HUES64 (cell line): ENCODE measurements around the gene IVNS1ABP.

Source experiments
- H3K27ac ChIP-seq: 2 replicates; pipeline ENCODE4 v1.7.0; 2013; ENCODE audit warnings: low read depth, low read length, inconsistent platforms
- H3K27me3 ChIP-seq: 2 replicates; pipeline ENCODE4 v1.6.1; 2013; ENCODE audit warnings: mild to moderate bottlenecking, low read length; ENCODE audit not compliant: insufficient read depth
- H3K36me3 ChIP-seq: 2 replicates; pipeline ENCODE4 v1.6.1; 2013; ENCODE audit warnings: mild to moderate bottlenecking, low read length; ENCODE audit not compliant: insufficient read depth
- H3K4me1 ChIP-seq: 2 replicates; pipeline ENCODE4 v1.6.1; 2013; ENCODE audit warnings: mild to moderate bottlenecking, low read length, moderate library complexity; ENCODE audit not compliant: insufficient read depth
- H3K4me3 ChIP-seq: 2 replicates; pipeline ENCODE4 v1.5.1; 2013; ENCODE audit warnings: mild to moderate bottlenecking, low read length, moderate library complexity
- H3K9ac ChIP-seq: 2 replicates; pipeline ENCODE4 v1.6.1; 2013; ENCODE audit warnings: mild to moderate bottlenecking, low read depth, low read length
- H3K9me3 ChIP-seq: 2 replicates; pipeline ENCODE4 v1.6.1; 2013; ENCODE audit warnings: low read depth, low read length; ENCODE audit not compliant: insufficient read depth
- WGBS: fragments of 150-250, 120-280 bp; methylation state at CpG from one replicate; pipeline ENCODE4 v1.1.7; 2013; ENCODE audit warnings: missing lambda C conversion rate; 5-methylcytosine and 5-hydroxymethylcytosine counted together

IVNS1ABP gene

GRCh38 chr1:185250063-185250462, 67.0 kb downstream of the IVNS1ABP start:
- no peaks in the 10 kb centered on the region for H3K27me3 ChIP-seq
- WGBS = 81% methylated on average over 4 of the region's 4 CpGs
- no peaks in the 10 kb centered on the region for H3K9me3 ChIP-seq
- no peak overlapping the region for H3K9ac ChIP-seq
- H3K36me3 ChIP-seq = no peaks in the 10 kb centered on the region
- H3K4me1 ChIP-seq = peaks cover 11% of the 10 kb centered on the region; the same call in 1 of the 2 replicates
- no peak overlapping the region for H3K4me3 ChIP-seq
- H3K27ac ChIP-seq = peak overlapping the region; percentile 70; the same call in 1 of the 2 replicates

- no peaks in the 10 kb centered on the region for H3K27me3 ChIP-seq
- 66% methylated on average over 2 of the region's 2 CpGs for WGBS
- no peaks in the 10 kb centered on the region for H3K9me3 ChIP-seq
- H3K36me3 ChIP-seq = no peaks in the 10 kb centered on the region
- no peak overlapping the region for H3K9ac ChIP-seq
- no peak overlapping the region for H3K4me3 ChIP-seq
- H3K27ac ChIP-seq = peak overlapping the region; percentile 70; the same call in 1 of the 2 replicates
- H3K4me1 ChIP-seq = peaks cover 11% of the 10 kb centered on the region; the same call in 1 of the 2 replicates
These were observed 67.5 kb downstream of the IVNS1ABP start for GRCh38 chr1:185249563-185249962.
